Dendritic cell treated with granulocyte-macrophage colony-stimulating factor and Interleukin-4, amounts not matched to agents 40 ng/mL and 50 ng/mL, for 4 days (primary cell): ENCODE data around the gene MSI2.

Experiments used
- H3K27ac Mint-ChIP-seq: one replicate; pipeline ENCODE4 v1.8.0; 2022; ENCODE audit warnings: mild to moderate bottlenecking, mixed read lengths
- H3K27me3 Mint-ChIP-seq: one replicate; pipeline ENCODE4 v1.8.0; 2022; ENCODE audit warnings: mild to moderate bottlenecking, mixed read lengths
- H3K36me3 Mint-ChIP-seq: one replicate; pipeline ENCODE4 v1.8.0; 2022; ENCODE audit warnings: low read depth, mixed read lengths
- H3K4me1 Mint-ChIP-seq: one replicate; pipeline ENCODE4 v1.8.0; 2022; ENCODE audit warnings: low read depth, mixed read lengths
- H3K4me3 Mint-ChIP-seq: one replicate; pipeline ENCODE4 v1.8.0; 2022; ENCODE audit warnings: mild to moderate bottlenecking, moderate library complexity, mixed read lengths
- H3K9me3 Mint-ChIP-seq: one replicate; pipeline ENCODE4 v1.8.0; 2022; ENCODE audit warnings: mixed read lengths
- intact Hi-C: fragments of 100-400 bp; cut with micrococcal nuclease; formaldehyde crosslinking; loops from one replicate; pipeline ENCODE4 v1.15.0; 2022

Gene MSI2

DNA sequence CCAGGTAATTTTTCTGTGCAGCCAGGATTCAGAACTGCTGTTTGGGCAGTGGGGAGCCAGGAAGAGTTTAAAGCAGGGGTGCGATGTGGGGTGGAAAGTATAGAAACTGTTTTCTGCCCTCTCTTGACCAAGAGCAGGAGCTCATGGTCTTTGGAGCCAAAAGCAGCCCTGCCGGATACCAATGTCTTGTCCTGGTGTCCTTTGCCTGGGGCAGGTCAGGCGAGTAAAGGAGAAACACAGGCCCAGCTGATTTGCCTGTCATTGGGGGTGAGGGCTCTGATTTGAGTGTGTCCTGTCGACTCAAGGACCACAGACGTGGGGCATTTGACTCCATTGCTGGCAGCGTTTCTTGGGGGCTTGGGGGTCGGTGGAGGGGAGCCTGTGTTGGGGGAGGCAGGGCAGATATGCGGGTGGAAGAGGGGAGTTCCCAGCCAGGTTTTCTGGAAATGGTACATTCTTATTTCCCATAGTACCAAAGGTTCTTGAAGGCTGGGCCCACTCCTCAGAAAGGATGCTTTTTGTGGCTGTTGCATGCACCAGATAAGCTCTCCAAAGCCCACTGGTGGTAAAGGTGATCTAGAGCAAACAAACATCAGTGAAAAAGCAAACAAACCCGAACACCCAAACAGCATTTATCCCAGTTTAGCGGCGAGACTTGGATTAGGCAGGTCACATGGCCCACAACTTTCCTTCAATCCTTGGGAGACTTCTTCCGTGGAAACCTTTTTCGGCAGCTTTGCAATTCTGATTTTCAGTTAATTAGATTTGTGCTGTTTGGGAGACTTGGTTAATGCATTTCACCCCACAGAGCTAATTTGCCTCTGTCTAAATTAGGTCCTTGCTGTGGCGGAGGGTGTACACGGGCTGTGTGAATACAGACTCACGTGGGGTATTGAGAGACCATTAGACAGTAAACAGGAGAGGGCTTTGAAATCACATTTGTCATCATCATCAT lies 59.0 kb downstream of the MSI2 start:
- no peaks in the 10 kb centered on the region for H3K27me3 Mint-ChIP-seq
- H3K4me3 Mint-ChIP-seq: no peak overlapping the region
- H3K9me3 Mint-ChIP-seq: no peaks in the 10 kb centered on the region
- H3K4me1 Mint-ChIP-seq: peaks cover 9% of the 10 kb centered on the region
- H3K36me3 Mint-ChIP-seq: no peaks in the 10 kb centered on the region
- intact Hi-C loops: no loop called here
- no peak overlapping the region for H3K27ac Mint-ChIP-seq

DNA sequence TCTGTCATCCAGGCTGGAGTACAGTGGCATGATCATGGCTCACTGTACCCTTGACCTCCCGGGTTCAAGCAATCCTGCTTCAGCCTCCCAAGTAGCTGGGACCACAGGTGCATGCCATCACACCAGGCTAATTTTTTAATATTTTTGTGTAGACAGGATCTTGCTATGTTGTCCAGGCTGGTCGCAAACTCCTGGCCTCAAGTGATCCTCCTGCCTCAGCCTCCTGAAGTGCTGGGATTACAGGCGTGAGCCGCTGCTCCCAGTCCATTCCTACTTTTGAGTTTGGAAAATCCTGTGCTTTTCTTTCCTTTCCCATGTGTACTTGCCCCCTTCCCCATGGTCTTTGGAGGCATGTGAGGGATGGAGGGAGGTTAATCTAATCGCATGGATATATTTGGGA lies 60.0 kb downstream of the MSI2 start:
- H3K4me1 Mint-ChIP-seq: peaks cover 9% of the 10 kb centered on the region
- intact Hi-C loops: no loop called here
- no peaks in the 10 kb centered on the region for H3K27me3 Mint-ChIP-seq
- H3K27ac Mint-ChIP-seq: no peak overlapping the region
- no peaks in the 10 kb centered on the region for H3K36me3 Mint-ChIP-seq
- H3K9me3 Mint-ChIP-seq: no peaks in the 10 kb centered on the region
- H3K4me3 Mint-ChIP-seq: no peak overlapping the region

GRCh38 chr17:57317079-57317478 lies 60.8 kb downstream of the MSI2 start:
- intact Hi-C loops: no loop called here
- Mint-ChIP-seq H3K36me3 (no peaks in the 10 kb centered on the region), H3K4me3 (no peak overlapping the region), H3K9me3 (no peaks in the 10 kb centered on the region), H3K27me3 (no peaks in the 10 kb centered on the region), H3K4me1 (peaks cover 4% of the 10 kb centered on the region), H3K27ac (no peak overlapping the region)

DNA sequence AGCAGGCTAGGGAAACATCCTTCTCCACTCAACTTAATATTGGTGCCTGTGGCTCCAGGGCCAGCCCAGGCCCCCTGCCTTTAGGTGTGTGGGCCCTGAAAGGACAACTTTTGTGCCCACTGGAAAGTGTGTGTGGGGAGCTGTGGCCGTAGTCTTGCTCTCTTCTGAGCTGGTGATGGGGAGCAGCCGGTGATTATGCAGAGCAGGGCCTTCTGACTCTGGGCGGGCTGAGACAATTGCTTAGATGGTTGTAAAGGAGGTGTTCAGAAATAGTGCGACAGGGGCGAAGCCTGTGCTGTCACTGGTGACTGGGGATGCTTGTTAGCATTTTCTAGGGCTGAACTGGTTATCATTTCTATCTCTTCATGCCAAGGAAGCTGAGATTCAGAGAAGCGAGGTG lies 62.6 kb downstream of the MSI2 start:
- Mint-ChIP-seq H3K36me3 (peaks cover 6% of the 10 kb centered on the region), H3K4me3 (no peak overlapping the region), H3K4me1 (no peaks in the 10 kb centered on the region), H3K9me3 (no peaks in the 10 kb centered on the region), H3K27me3 (no peaks in the 10 kb centered on the region), H3K27ac (no peak overlapping the region)
- intact Hi-C loops: no loop called here

DNA sequence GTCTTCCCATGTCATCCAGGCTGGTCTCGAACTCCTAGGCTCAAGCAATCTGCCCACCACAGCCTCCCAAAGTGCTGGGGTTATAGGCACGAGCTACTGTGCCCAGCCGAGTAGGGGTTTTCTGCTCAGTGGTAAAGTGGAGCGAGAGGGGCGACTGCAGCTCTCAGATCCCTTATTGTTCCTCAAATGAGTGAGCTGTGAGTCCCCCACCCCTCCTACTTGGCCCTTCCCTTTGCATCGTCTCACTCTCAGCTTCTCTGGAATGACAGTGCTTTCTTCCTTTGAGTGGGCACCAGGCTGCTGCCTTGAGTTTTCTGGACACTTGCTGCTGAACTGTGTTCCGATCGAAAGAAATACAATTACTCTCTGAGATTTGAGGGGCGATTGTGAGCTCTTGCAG lies 63.5 kb downstream of the MSI2 start:
- H3K27me3 Mint-ChIP-seq: no peaks in the 10 kb centered on the region
- no peak overlapping the region for H3K4me3 Mint-ChIP-seq
- intact Hi-C loops: no loop called here
- H3K4me1 Mint-ChIP-seq: no peaks in the 10 kb centered on the region
- no peaks in the 10 kb centered on the region for H3K9me3 Mint-ChIP-seq
- peaks cover 6% of the 10 kb centered on the region for H3K36me3 Mint-ChIP-seq
- no peak overlapping the region for H3K27ac Mint-ChIP-seq

- Mint-ChIP-seq H3K27me3 (no peaks in the 10 kb centered on the region), H3K27ac (no peak overlapping the region), H3K9me3 (no peaks in the 10 kb centered on the region), H3K4me1 (no peaks in the 10 kb centered on the region), H3K36me3 (peaks cover 6% of the 10 kb centered on the region), H3K4me3 (no peak overlapping the region)
- intact Hi-C loops: no loop called here
These were observed 67.1 kb downstream of the MSI2 start for GRCh38 chr17:57323391-57323790.

GRCh38 chr17:57324060-57324459 lies 67.7 kb downstream of the MSI2 start:
- Mint-ChIP-seq H3K27ac (no peak overlapping the region), H3K4me1 (no peaks in the 10 kb centered on the region), H3K4me3 (no peak overlapping the region)

DNA sequence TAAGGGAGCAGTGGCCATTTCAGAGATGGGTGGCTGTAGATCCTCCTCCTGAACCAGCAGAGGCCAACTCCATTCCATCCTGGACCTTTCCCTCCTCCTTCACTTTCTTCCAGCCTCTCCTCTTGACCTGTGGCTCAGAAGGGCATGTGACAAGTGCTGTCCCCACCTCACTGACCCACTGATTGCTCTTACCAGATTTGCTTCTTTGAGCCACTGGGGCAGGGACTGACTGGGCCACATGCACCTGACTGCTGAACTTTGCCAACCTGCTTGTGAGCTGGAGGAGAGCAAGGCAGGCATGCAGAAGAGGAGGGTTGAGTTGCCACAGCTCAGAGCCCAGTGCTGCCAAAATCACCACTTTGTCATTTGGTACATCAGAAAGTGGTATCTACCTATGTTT lies 68.3 kb downstream of the MSI2 start:
- no peak overlapping the region for H3K4me3 Mint-ChIP-seq
- intact Hi-C loops: no loop called here
- no peak overlapping the region for H3K27ac Mint-ChIP-seq
- no peaks in the 10 kb centered on the region for H3K9me3 Mint-ChIP-seq
- H3K27me3 Mint-ChIP-seq: no peaks in the 10 kb centered on the region
- H3K36me3 Mint-ChIP-seq: peaks cover 6% of the 10 kb centered on the region
- H3K4me1 Mint-ChIP-seq: no peaks in the 10 kb centered on the region

More at GRCh38 chr17:57324060-57324459, 67.7 kb downstream of the MSI2 start:
- no peaks in the 10 kb centered on the region for H3K27me3 Mint-ChIP-seq
- intact Hi-C loops: no loop called here
- H3K9me3 Mint-ChIP-seq: no peaks in the 10 kb centered on the region
- H3K36me3 Mint-ChIP-seq: peaks cover 6% of the 10 kb centered on the region

DNA sequence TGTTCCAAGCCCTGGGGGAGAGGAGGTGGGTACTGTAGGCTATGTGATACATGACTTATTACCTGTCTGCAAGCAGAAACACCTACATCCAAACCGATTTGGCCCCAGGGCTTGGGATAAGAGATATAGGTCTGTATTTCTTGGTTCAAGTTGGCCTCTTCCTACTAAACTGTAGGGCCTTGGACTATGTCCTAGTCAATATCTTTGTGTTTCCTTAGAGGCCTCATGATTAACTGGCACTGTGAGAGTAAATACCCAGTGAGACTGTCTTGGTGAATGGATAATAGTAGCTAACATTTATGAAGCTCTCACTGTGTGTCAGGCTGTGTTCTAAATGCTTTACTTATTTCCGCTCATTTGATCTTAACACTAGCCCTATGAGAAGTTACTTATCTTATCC lies 70.0 kb downstream of the MSI2 start:
- no peak overlapping the region for H3K4me3 Mint-ChIP-seq
- no peak overlapping the region for H3K27ac Mint-ChIP-seq
- intact Hi-C loops: no loop called here

GRCh38 chr17:57326764-57327163 lies 70.4 kb downstream of the MSI2 start:
- Mint-ChIP-seq H3K4me3 (no peak overlapping the region), H3K4me1 (no peaks in the 10 kb centered on the region), H3K27me3 (no peaks in the 10 kb centered on the region), H3K9me3 (no peaks in the 10 kb centered on the region), H3K36me3 (peaks cover 6% of the 10 kb centered on the region), H3K27ac (no peak overlapping the region)
- intact Hi-C loops: no loop called here

More for the DNA sequence above, 70.0 kb downstream of the MSI2 start:
- no peaks in the 10 kb centered on the region for H3K9me3 Mint-ChIP-seq
- peaks cover 6% of the 10 kb centered on the region for H3K36me3 Mint-ChIP-seq
- no peaks in the 10 kb centered on the region for H3K4me1 Mint-ChIP-seq
- no peaks in the 10 kb centered on the region for H3K27me3 Mint-ChIP-seq

DNA sequence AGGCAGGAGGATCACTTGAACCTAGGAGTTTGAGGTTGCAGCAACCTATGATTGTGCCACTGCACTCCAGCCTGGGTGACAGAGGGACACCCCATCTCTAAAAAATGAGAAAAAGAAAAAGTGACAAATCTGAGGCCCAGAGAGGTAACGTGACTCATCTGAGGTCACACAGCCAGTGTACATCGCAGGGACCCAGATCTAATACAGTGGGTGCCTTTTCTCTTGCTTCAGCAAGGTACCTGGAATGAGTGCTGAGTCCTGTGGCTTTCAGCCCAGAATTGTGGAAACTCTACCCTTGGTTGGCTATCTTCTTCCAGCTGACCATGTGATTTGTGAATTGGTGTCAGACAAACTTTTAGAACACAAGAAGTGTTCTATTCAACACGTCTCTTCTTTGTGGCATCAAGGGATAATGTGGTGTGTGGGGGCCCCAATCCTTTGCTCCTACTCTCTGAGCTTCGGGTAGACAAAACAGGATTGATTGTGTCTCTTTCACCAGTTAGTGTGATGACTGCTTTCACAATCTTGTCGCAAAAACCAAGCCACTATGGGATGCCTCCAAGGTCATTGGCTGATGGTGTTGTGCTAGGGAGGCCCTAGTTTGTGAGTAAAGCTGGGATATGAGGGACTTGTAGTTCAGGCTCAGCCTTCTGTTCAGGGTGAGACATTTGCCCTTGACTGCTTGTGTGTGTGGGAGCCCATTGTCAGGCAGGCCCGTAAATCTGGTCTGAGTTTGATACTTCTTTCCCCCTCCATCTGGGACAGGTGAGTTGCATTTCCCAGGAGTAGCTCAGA lies 71.0 kb downstream of the MSI2 start:
- intact Hi-C loops: no loop called here
- peaks cover 6% of the 10 kb centered on the region for H3K36me3 Mint-ChIP-seq
- no peak overlapping the region for H3K27ac Mint-ChIP-seq
- H3K9me3 Mint-ChIP-seq: no peaks in the 10 kb centered on the region
- no peaks in the 10 kb centered on the region for H3K4me1 Mint-ChIP-seq
- no peak overlapping the region for H3K4me3 Mint-ChIP-seq
- H3K27me3 Mint-ChIP-seq: no peaks in the 10 kb centered on the region

DNA sequence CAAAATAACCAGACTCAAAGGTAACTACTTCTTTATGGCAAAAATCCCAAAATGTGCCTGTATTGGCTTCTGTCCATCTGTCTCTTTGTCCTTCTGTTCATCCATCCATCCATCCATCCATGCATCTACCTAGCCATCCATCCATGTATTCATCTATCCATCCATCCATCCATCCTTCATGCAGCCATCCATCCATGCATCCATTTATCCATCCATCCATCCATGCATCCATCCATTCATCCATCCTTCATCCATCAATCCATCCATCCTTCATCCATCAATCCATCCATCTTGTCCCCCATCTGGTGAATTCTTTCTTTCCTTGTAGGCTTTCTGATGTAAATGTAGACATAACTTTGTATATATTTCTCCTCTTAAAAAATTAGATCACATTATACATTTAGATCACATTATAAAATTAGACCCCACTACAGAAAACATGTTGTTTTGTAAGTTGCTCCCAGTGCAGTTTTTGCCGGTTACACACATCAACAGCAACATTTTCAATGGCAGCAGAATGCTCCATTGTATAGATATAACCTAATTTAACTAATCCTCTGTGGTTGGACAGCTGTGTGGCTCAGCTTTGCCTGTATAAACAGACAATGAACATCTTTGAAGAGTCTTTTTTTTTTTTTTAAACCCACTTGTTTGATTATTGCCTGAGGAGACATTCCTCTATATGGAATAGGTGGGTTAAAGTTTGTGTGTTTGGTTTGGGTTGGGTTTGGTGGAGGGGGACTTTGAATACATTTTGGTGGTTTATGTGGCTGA lies 72.0 kb downstream of the MSI2 start:
- H3K27me3 Mint-ChIP-seq: peaks cover 1% of the 10 kb centered on the region
- no peak overlapping the region for H3K27ac Mint-ChIP-seq
- H3K4me1 Mint-ChIP-seq: no peaks in the 10 kb centered on the region
- no peaks in the 10 kb centered on the region for H3K36me3 Mint-ChIP-seq
- H3K9me3 Mint-ChIP-seq: no peaks in the 10 kb centered on the region
- intact Hi-C loops: no loop called here
- no peak overlapping the region for H3K4me3 Mint-ChIP-seq

DNA sequence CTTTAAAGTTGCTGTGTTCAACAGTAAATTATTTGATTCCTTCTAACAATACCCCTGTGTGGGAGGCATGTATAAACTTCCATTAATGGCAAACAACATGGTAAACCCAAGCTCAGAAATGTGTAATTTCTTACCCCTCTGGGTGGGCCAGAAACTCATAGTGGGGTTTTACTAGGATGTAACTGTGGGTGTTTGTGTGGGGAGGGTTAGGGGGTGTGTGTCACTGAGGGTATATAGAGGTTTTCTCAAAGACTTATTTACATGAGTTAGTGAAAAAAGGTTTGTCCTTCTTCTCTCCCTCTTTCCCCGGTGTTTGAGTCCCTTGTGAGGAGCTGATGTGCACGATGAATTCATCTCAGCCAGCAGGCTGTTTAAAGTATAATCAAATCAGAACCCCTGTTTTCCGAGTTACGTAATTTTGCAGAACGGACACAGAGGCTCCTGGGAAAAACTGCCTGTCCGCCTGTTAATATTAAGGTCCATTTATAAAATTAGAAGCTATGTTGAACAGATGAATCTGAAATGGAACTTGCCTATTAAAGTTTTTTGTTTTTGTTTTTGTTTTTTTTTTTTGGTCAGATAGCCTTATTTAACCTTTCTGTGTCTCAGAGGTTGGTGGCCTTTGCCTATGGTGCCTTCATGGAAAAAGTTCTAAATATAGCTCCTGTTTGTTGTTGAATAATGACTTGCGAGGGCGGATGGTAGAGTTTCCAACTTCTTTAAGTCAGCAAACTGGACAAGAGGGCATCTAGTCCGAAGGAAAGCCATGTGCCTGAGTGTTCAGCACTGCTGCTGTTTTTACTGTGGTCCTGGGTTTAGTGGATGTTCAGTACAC lies 73.3 kb downstream of the MSI2 start:
- Mint-ChIP-seq H3K4me1 (no peaks in the 10 kb centered on the region), H3K4me3 (no peak overlapping the region)
- intact Hi-C loops: no loop called here

More for the DNA sequence above, 73.3 kb downstream of the MSI2 start:
- Mint-ChIP-seq H3K9me3 (no peaks in the 10 kb centered on the region), H3K36me3 (no peaks in the 10 kb centered on the region), H3K27me3 (peaks cover 3% of the 10 kb centered on the region), H3K27ac (no peak overlapping the region)
